Mesenchymal stem cell (in vitro differentiated cells and primary cell): Measurements from ENCODE around the gene CORO6.

Source experiments
- DNase-seq: peaks from one replicate; pipeline ENCODE4 v3.0.0-alpha.2; 2013
- H2AFZ ChIP-seq: one replicate; pipeline ENCODE4 v1.6.1; 2013; ENCODE audit warnings: low read depth, mild to moderate bottlenecking, control low read depth, inconsistent platforms, low read length, moderate library complexity
- H2AK5ac ChIP-seq: 2 replicates; pipeline ENCODE4 v1.6.1; 2013; ENCODE audit warnings: low read length, moderate library complexity, mild to moderate bottlenecking, inconsistent platforms; ENCODE audit not compliant: severe bottlenecking
- H2BK120ac ChIP-seq: one replicate; pipeline ENCODE4 v1.6.1; 2013; ENCODE audit warnings: low read depth, mild to moderate bottlenecking, inconsistent platforms, low read length, moderate library complexity
- H2BK12ac ChIP-seq, 2 experiments: one replicate each; pipeline ENCODE4 v1.6.1; 2013; ENCODE audit warnings: inconsistent platforms in 2 of 2, low read length in 2 of 2, mild to moderate bottlenecking in 2 of 2, moderate library complexity in 2 of 2, control low read depth in 1 of 2
- H2BK15ac ChIP-seq: one replicate; pipeline ENCODE4 v1.6.1; 2013; ENCODE audit warnings: mild to moderate bottlenecking, low read depth, inconsistent platforms; ENCODE audit not compliant: poor library complexity, severe bottlenecking
- H2BK5ac ChIP-seq: 2 replicates; pipeline ENCODE4 v1.6.1; 2013; ENCODE audit warnings: low read depth, mild to moderate bottlenecking, low read length, control low read depth, inconsistent platforms; ENCODE audit not compliant: poor library complexity, severe bottlenecking
- H3K14ac ChIP-seq, 2 experiments: one replicate each; pipeline ENCODE4 v1.6.1; 2013; ENCODE audit warnings: inconsistent platforms in 2 of 2, low read length in 2 of 2, control low read depth in 1 of 2, mild to moderate bottlenecking in 1 of 2, moderate library complexity in 1 of 2
- H3K18ac ChIP-seq, 2 experiments: one replicate each; pipeline ENCODE4 v1.6.1; 2013; ENCODE audit warnings: inconsistent platforms in 2 of 2, low read length in 2 of 2, control low read depth in 1 of 2, low read depth in 1 of 2, mild to moderate bottlenecking in 1 of 2
- H3K23ac ChIP-seq, 2 experiments: one replicate each; pipeline ENCODE4 v1.6.1; 2013; ENCODE audit warnings: inconsistent platforms in 2 of 2, low read length in 2 of 2, mild to moderate bottlenecking in 2 of 2, moderate library complexity in 2 of 2, control low read depth in 1 of 2
- H3K27ac ChIP-seq: 2 replicates; pipeline ENCODE4 v1.5.1; 2013; ENCODE audit warnings: mild to moderate bottlenecking, moderate library complexity, low read length, control low read depth, inconsistent platforms; ENCODE audit not compliant: poor library complexity, severe bottlenecking
- H3K27me3 ChIP-seq, 2 experiments: 2 replicates each; pipeline versions ENCODE4 v1.6.1 to v1.7.0; 2013; ENCODE audit warnings: low read length in 2 of 2, mild to moderate bottlenecking in 2 of 2, moderate library complexity in 2 of 2, control low read depth in 1 of 2, inconsistent platforms in 1 of 2; ENCODE audit not compliant: control insufficient read depth in 1 of 2, insufficient read depth in 1 of 2
- H3K36me3 ChIP-seq, 2 experiments: 2 replicates each; pipeline versions ENCODE4 v1.6.1 to v1.7.0; 2013; ENCODE audit warnings: low read length in 2 of 2, control low read depth in 1 of 2, inconsistent platforms in 1 of 2, low read depth in 1 of 2, mild to moderate bottlenecking in 1 of 2; ENCODE audit not compliant: insufficient read depth in 2 of 2, control insufficient read depth in 1 of 2
- H3K4ac ChIP-seq, 2 experiments: one replicate each; pipeline ENCODE4 v1.6.1; 2013; ENCODE audit warnings: inconsistent platforms in 2 of 2, low read length in 2 of 2, mild to moderate bottlenecking in 2 of 2, moderate library complexity in 2 of 2, control low read depth in 1 of 2, low read depth in 1 of 2
- H3K4me1 ChIP-seq: 2 replicates; pipeline ENCODE4 v1.6.1; 2013; ENCODE audit warnings: low read depth, low read length, control low read depth; ENCODE audit not compliant: control insufficient read depth, insufficient read depth
- H3K4me2 ChIP-seq: 2 replicates; pipeline ENCODE4 v1.6.1; 2013; ENCODE audit warnings: low read length, mild to moderate bottlenecking, inconsistent platforms; ENCODE audit not compliant: poor library complexity, severe bottlenecking
- H3K4me3 ChIP-seq, 2 experiments: 2 replicates each; pipeline versions ENCODE4 v1.5.1 to v1.7.0; 2013; ENCODE audit warnings: low read length in 2 of 2, mild to moderate bottlenecking in 2 of 2, control low read depth in 1 of 2, low read depth in 1 of 2; ENCODE audit not compliant: insufficient read depth in 1 of 2
- H3K79me1 ChIP-seq: replicated peaks from 2 replicates; pipeline ENCODE4 v1.6.1; 2013; ENCODE audit warnings: mild to moderate bottlenecking, control low read depth, low read length, inconsistent platforms; ENCODE audit not compliant: poor library complexity, severe bottlenecking
- H3K9ac ChIP-seq: 2 replicates; pipeline ENCODE4 v1.7.0; 2013; ENCODE audit warnings: mild to moderate bottlenecking, low read length, moderate library complexity
- H3K9me3 ChIP-seq: 2 replicates; pipeline ENCODE4 v1.7.0; 2013; ENCODE audit warnings: mild to moderate bottlenecking, low read length; ENCODE audit not compliant: control insufficient read depth
- H4K8ac ChIP-seq: one replicate; pipeline ENCODE4 v1.6.1; 2013; ENCODE audit warnings: inconsistent platforms, mild to moderate bottlenecking, low read length, moderate library complexity
- H4K91ac ChIP-seq: one replicate; pipeline ENCODE4 v1.6.1; 2013; ENCODE audit warnings: mild to moderate bottlenecking, low read length, inconsistent platforms
- whole genome bisulfite sequencing: methylation state at CpG from one replicate; pipeline ENCODE4 v1.1.7; 2013; ENCODE audit warnings: mixed read lengths; 5-methylcytosine and 5-hydroxymethylcytosine counted together

Gene CORO6

DNA sequence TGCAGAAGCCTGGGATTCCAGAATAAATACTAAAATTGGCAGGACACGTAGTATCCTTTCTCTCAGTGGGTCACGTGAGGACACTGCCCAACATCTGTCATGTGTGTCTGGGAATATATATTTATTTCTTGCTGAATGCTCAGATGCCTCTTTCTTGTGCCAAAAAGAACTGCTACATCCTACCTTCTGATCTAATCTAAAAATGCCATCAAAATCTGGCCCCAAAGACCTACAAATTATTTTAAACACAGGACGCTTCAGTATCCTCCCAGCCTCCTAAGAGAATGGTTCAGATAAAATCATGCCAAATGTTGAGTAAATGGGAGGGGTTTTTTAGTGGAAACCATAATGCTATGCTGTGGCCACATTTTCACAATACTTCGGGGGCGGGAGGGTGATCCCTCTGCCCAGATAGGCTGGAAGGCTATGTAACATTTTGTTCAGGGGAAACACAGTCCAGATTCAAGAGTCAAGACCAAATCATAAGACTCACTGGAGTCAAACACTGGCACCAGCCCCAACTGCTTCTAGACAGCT lies 22.9 kb upstream of the CORO6 start:
- DNase-seq, result peak; percentile 53
- no peaks in the 10 kb centered on the region for H3K9me3 ChIP-seq

DNA sequence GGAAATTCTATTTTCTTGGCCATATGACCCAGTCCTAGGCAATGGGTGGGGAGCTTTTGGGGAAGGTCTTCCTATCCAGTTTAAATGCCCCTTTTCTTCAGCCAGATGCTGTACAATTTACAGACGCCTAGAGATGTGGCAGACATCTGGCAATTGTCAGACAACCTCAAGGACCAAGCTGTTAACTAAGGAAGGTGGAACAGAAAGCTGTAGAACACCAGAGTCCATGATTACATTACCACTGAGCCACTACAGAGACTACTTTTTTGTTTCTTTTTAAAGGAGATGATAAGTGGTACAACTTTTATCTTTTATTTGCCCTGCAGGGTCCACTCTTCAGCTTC lies 21.1 kb upstream of the CORO6 start:
- H4K8ac ChIP-seq, result no peak overlapping the region
- no peak overlapping the region for H3K18ac ChIP-seq
- H4K91ac ChIP-seq, result no peak overlapping the region
- no peaks in the 10 kb centered on the region for H3K9me3 ChIP-seq
- H2BK15ac ChIP-seq, result no peak overlapping the region
- WGBS, result 50% methylated on average over 1 of the region's 1 CpG
- peak overlapping the region in 1 of 2 experiments; percentile 46 for H3K4ac ChIP-seq
- H3K27me3 ChIP-seq, result no peaks in the 10 kb centered on the region
- H3K4me2 ChIP-seq, result no peak overlapping the region
- no peak overlapping the region for H2BK5ac ChIP-seq
- peaks cover 7% of the 10 kb centered on the region for H3K4me1 ChIP-seq
- H3K9ac ChIP-seq, result peak overlapping the region; percentile 11
- no peak overlapping the region for H2BK120ac ChIP-seq
- H3K23ac ChIP-seq, result no peak overlapping the region
- no peak overlapping the region for H3K14ac ChIP-seq
- no peak for DNase-seq
- no peak overlapping the region for H3K27ac ChIP-seq
- no peak overlapping the region for H2AFZ ChIP-seq
- H3K4me3 ChIP-seq, result no peak overlapping the region
- H2AK5ac ChIP-seq, result no peak overlapping the region
- peaks cover 0 to 3% of the 10 kb centered on the region in 2 experiments for H3K36me3 ChIP-seq
- peaks cover 3% of the 10 kb centered on the region for H3K79me1 ChIP-seq
- H2BK12ac ChIP-seq, result no peak overlapping the region

More for the DNA sequence above, 22.9 kb upstream of the CORO6 start:
- no peak overlapping the region for H2AFZ ChIP-seq
- H3K27ac ChIP-seq, result no peak overlapping the region
- peaks cover 2% of the 10 kb centered on the region for H3K4me1 ChIP-seq
- peaks cover 3% of the 10 kb centered on the region for H3K79me1 ChIP-seq
- no peak overlapping the region for H4K91ac ChIP-seq
- no peak overlapping the region for H2AK5ac ChIP-seq
- H3K23ac ChIP-seq, result no peak overlapping the region
- H2BK12ac ChIP-seq, result no peak overlapping the region
- H2BK120ac ChIP-seq, result no peak overlapping the region
- H3K18ac ChIP-seq, result no peak overlapping the region
- H3K4me2 ChIP-seq, result no peak overlapping the region
- peak overlapping the region in 1 of 2 experiments; percentile 59 for H3K4me3 ChIP-seq
- H2BK5ac ChIP-seq, result no peak overlapping the region
- 84% methylated on average over 5 of the region's 5 CpGs for WGBS
- H4K8ac ChIP-seq, result no peak overlapping the region
- H3K9ac ChIP-seq, result peak overlapping the region; percentile 83
- no peak overlapping the region for H2BK15ac ChIP-seq
- H3K36me3 ChIP-seq, result peaks cover 0 to 3% of the 10 kb centered on the region in 2 experiments
- H3K27me3 ChIP-seq, result no peaks in the 10 kb centered on the region
- H3K14ac ChIP-seq, result no peak overlapping the region
- H3K4ac ChIP-seq, result no peak overlapping the region

DNA sequence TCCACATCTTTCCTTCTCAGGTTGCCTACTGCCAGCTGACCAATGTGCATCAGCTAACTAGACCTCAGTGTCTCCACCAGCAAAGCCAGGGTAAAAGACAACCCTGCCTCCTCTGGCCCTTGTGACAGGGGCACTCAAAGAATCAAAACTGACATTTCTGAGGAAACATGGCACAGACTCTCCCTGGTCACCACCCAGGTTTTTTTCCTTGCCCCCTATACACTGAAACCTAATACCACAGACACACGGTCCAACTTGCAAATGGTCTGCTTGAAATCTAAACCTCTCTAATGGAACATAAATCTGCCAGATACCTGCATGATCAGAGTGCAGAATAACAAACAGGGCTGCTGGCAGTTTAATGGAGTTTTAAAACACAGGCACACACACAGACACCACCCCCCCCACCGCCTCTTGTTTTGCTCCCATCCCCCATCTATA lies 19.5 kb upstream of the CORO6 start:
- H3K36me3 ChIP-seq, result no peaks in the 10 kb centered on the region
- WGBS, result 33% methylated on average over 1 of the region's 2 CpGs
- peak overlapping the region; percentile 4 for H2AK5ac ChIP-seq
- no peak overlapping the region for H4K91ac ChIP-seq
- H3K79me1 ChIP-seq, result peaks cover 3% of the 10 kb centered on the region
- H3K14ac ChIP-seq, result no peak overlapping the region
- no peak overlapping the region for H3K27ac ChIP-seq
- no peak overlapping the region for H3K4me2 ChIP-seq
- H4K8ac ChIP-seq, result no peak overlapping the region
- DNase-seq, result no peak
- H3K9ac ChIP-seq, result no peak overlapping the region
- no peak overlapping the region for H3K23ac ChIP-seq
- H2BK15ac ChIP-seq, result no peak overlapping the region
- H3K18ac ChIP-seq, result peak overlapping the region in 1 of 2 experiments; percentile 68
- H2BK12ac ChIP-seq, result peak overlapping the region in 1 of 2 experiments; percentile 70
- no peaks in the 10 kb centered on the region for H3K9me3 ChIP-seq
- H2AFZ ChIP-seq, result no peak overlapping the region
- H3K4me3 ChIP-seq, result no peak overlapping the region
- peak overlapping the region in 1 of 2 experiments; percentile 4 for H3K4ac ChIP-seq
- H2BK5ac ChIP-seq, result no peak overlapping the region
- H2BK120ac ChIP-seq, result no peak overlapping the region
- no peaks in the 10 kb centered on the region for H3K27me3 ChIP-seq
- peaks cover 7% of the 10 kb centered on the region for H3K4me1 ChIP-seq

DNA sequence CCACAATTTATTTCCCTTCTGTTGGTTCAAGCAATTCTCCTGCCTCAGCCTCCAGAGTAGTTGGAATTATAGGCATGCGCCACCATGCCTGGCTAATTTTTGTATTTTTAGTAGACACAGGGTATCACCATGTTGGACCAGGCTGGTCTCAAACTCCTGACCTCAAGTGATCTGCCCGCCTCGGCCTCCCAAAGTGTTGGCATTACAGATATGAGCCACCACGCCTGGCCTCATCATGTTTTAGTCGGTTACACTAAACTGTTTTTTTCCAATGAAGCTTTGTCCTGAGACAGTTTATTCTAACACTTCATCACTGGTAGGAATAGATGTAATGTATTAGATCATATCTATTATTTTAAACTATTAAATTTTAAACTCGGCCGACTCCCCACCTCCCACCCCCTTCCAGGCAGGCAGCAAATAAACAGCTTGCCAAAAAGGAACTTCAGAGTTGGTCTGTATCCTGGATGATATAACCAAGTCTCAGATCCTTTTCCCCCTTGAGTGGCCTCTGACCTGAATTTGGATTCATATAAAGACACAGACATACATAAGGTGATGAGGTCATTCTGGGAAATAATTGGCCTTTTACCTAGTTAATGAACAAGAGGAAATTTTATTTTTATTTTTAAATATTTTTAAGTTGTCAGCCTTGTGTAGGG lies 18.4 kb upstream of the CORO6 start:
- H4K8ac ChIP-seq, result no peak overlapping the region
- no peaks in the 10 kb centered on the region for H3K27me3 ChIP-seq
- peaks cover 3% of the 10 kb centered on the region for H3K79me1 ChIP-seq
- no peak overlapping the region for H3K4ac ChIP-seq
- H3K36me3 ChIP-seq, result peaks cover under 1 to 7% of the 10 kb centered on the region in 2 experiments
- no peak overlapping the region for H2AFZ ChIP-seq
- peak overlapping the region; percentile 75 for H3K9ac ChIP-seq
- no peaks in the 10 kb centered on the region for H3K9me3 ChIP-seq
- DNase-seq, result no peak
- no peak overlapping the region for H2BK12ac ChIP-seq
- no peak overlapping the region for H2BK5ac ChIP-seq
- no peak overlapping the region for H3K14ac ChIP-seq
- H2BK120ac ChIP-seq, result no peak overlapping the region
- 98% methylated on average over 5 of the region's 7 CpGs for WGBS
- H3K4me2 ChIP-seq, result no peak overlapping the region
- H2AK5ac ChIP-seq, result no peak overlapping the region
- no peak overlapping the region for H3K18ac ChIP-seq
- no peak overlapping the region for H3K23ac ChIP-seq
- no peak overlapping the region for H4K91ac ChIP-seq
- H2BK15ac ChIP-seq, result no peak overlapping the region
- peaks cover 7% of the 10 kb centered on the region for H3K4me1 ChIP-seq
- H3K27ac ChIP-seq, result no peak overlapping the region
- H3K4me3 ChIP-seq, result no peak overlapping the region
